Colonic mucosa (tissue), 4 donors: ENCODE results near the gene ACAA2. TPM values are rescaled to one million over a fixed set of nuclear protein-coding genes. Genes with fewer than 3 reads are reported as not detected.
A peak's percentile ranks its signal among the peaks of the same experiment; 100 is the strongest.

Experiments used
- DNase-seq: peaks from one replicate; pipeline ENCODE4 v3.0.0-alpha.2; 2020
- H3K27ac ChIP-seq: fragments of 200-600 bp; one replicate; pipeline ENCODE4 v1.8.0; 2021
- H3K27me3 ChIP-seq: fragments of 200-600 bp; one replicate; pipeline ENCODE4 v1.8.0; 2021
- H3K36me3 ChIP-seq: fragments of 200-600 bp; one replicate; pipeline ENCODE4 v1.8.0; 2021
- H3K4me1 ChIP-seq: fragments of 200-600 bp; one replicate; pipeline ENCODE4 v1.8.0; 2021; ENCODE audit warnings: mild to moderate bottlenecking
- H3K4me3 ChIP-seq: fragments of 200-600 bp; one replicate; pipeline ENCODE4 v1.8.0; 2021
- H3K9ac ChIP-seq, 2 donors: one replicate each; pipeline ENCODE4 v1.7.0; 2013; ENCODE audit warnings: control low read depth in 2 of 2, low read depth in 2 of 2, low read length in 2 of 2
- H3K9me3 ChIP-seq: fragments of 200-600 bp; one replicate; pipeline ENCODE4 v1.8.0; 2021
- CTCF ChIP-seq: fragments of 200-600 bp; IDR thresholded peaks from one replicate; pipeline ENCODE4 v1.8.0; 2022; ENCODE audit warnings: antibody characterized with exemption, mild to moderate bottlenecking
- intact Hi-C: fragments of 100-400 bp; cut with DNase I; formaldehyde crosslinking; loops from one replicate; pipeline ENCODE4 v1.14.1; 2022
- total RNA-seq, 2 donors: library from RNA; stranded (reverse); fragmentation: NEBNext Ultra II Directional in 1 of 2; extraction: Animal tissue kit (Norgen Biotek cat#: 25700) in 1 of 2; gene quantifications; one replicate each; pipeline ENCODE4 v1.2.1, GENCODE V29; 2021
- donor health status: healthy.
- donor health status: DM: no; HTN: no; CAD: no.
- donor health status: DM: no; HTN: no; CAD: no.

Gene ACAA2
- total RNA-seq, 2 donors from 2014 or later, result 152 to 276 TPM

GRCh38 chr18:49844903-49845302 lies 31.6 kb upstream of the ACAA2 start:
- Histone ChIP-seq H3K27me3 (no peaks in the 10 kb centered on the region), H3K27ac (no peak overlapping the region), H3K9ac (no peak overlapping the region), H3K36me3 (no peaks in the 10 kb centered on the region), H3K9me3 (no peaks in the 10 kb centered on the region), H3K4me1 (peaks cover 8% of the 10 kb centered on the region), H3K4me3 (no peak overlapping the region)
- intact Hi-C loops, result no loop called here
- no peak for TF ChIP-seq CTCF
- DNase-seq, result no peak

GRCh38 chr18:49843778-49844625 lies 30.7 kb upstream of the ACAA2 start:
- Histone ChIP-seq H3K36me3 (no peaks in the 10 kb centered on the region), H3K4me1 (peaks cover 1% of the 10 kb centered on the region), H3K9ac (no peak overlapping the region), H3K27ac (no peak overlapping the region), H3K9me3 (no peaks in the 10 kb centered on the region), H3K27me3 (no peaks in the 10 kb centered on the region), H3K4me3 (no peak overlapping the region)
- intact Hi-C loops, result no loop called here
- TF ChIP-seq CTCF, result no peak
- peak; percentile 17 for DNase-seq

- Histone ChIP-seq H3K9me3 (no peaks in the 10 kb centered on the region), H3K27ac (no peak overlapping the region), H3K36me3 (no peaks in the 10 kb centered on the region), H3K9ac (no peak overlapping the region), H3K27me3 (no peaks in the 10 kb centered on the region), H3K4me1 (no peaks in the 10 kb centered on the region), H3K4me3 (no peak overlapping the region)
- no peak for TF ChIP-seq CTCF
- intact Hi-C loops, result no loop called here
- DNase-seq, result no peak
Observed at GRCh38 chr18:49843131-49843530, 29.8 kb upstream of the ACAA2 start.

- H3K4me3 ChIP-seq, result no peak overlapping the region
- H3K4me1 ChIP-seq, result no peaks in the 10 kb centered on the region
- H3K9me3 ChIP-seq, result no peaks in the 10 kb centered on the region
- DNase-seq, result no peak
- intact Hi-C loops, result no loop called here
- H3K27ac ChIP-seq, result no peak overlapping the region
- no peaks in the 10 kb centered on the region for H3K27me3 ChIP-seq
- no peak for TF ChIP-seq CTCF
- H3K36me3 ChIP-seq, result peaks cover 2% of the 10 kb centered on the region
- no peak overlapping the region for H3K9ac ChIP-seq
Observed at GRCh38 chr18:49842656-49843055, 29.3 kb upstream of the ACAA2 start.

- Histone ChIP-seq H3K36me3 (peaks cover 13% of the 10 kb centered on the region), H3K9ac (no peak overlapping the region), H3K27ac (no peak overlapping the region), H3K9me3 (no peaks in the 10 kb centered on the region), H3K4me3 (no peak overlapping the region), H3K4me1 (no peaks in the 10 kb centered on the region), H3K27me3 (no peaks in the 10 kb centered on the region)
- DNase-seq, result no peak
- no peak for TF ChIP-seq CTCF
- intact Hi-C loops, result no loop called here
Observed at GRCh38 chr18:49841236-49842217, 28.2 kb upstream of the ACAA2 start.
